Ovary (tissue), 9 donors: Measurements from ENCODE around the gene ROBO1. TPM values are rescaled to one million over a fixed set of nuclear protein-coding genes. Genes with fewer than 3 reads are reported as not detected.

Source experiments
- DNase-seq, 5 donors: peaks; one replicate each; pipeline ENCODE4 v3.0.0-alpha.2; 2019 to 2020
- H3K27ac ChIP-seq, 2 donors: fragments of 200-600 bp; one replicate each; pipeline versions ENCODE4 v1.5.1 to v1.8.0; 2019 to 2022
- H3K27me3 ChIP-seq: fragments of 200-600 bp; one replicate; pipeline ENCODE4 v1.8.0; 2022
- H3K36me3 ChIP-seq: fragments of 200-600 bp; sonication (generic); one replicate; pipeline ENCODE4 v1.5.1; 2019
- H3K4me1 ChIP-seq: one replicate; pipeline ENCODE4 v1.8.1; 2013; ENCODE audit warnings: mild to moderate bottlenecking, moderate library complexity; ENCODE audit not compliant: insufficient read depth
- H3K4me3 ChIP-seq: fragments of 200-600 bp; sonication (generic); one replicate; pipeline ENCODE4 v1.5.1; 2017
- H3K9me3 ChIP-seq, 2 donors: fragments of 200-600 bp in 1 of 2; sonication (generic) in 1 of 2; one replicate each; pipeline versions ENCODE4 v1.5.1 to v1.8.1; 2013 to 2019; ENCODE audit warnings: mild to moderate bottlenecking in 1 of 2, moderate library complexity in 1 of 2
- EP300 ChIP-seq: sonication (generic); formaldehyde crosslinking; IDR thresholded peaks from one replicate; pipeline ENCODE4 v1.6.1; 2017; ENCODE audit warnings: antibody characterized with exemption
- POLR2A ChIP-seq: fragments of 450-650 bp; IDR thresholded peaks from one replicate; pipeline ENCODE4 v1.6.1; 2017; ENCODE audit warnings: antibody characterized with exemption, mild to moderate bottlenecking, moderate library complexity
- WGBS, 3 donors: extraction: QIAGEN DNeasy Blood & Tissue Kit in 1 of 3; methylation state at CpG; one replicate each; pipeline versions ENCODE4 v1.1.5 to v1.1.7; 2013 to 2017; 5-methylcytosine and 5-hydroxymethylcytosine counted together
- intact Hi-C, 4 donors: fragments of 100-400 bp; cut with DNase I; formaldehyde crosslinking; loops; one replicate each; pipeline versions ENCODE4 v1.11.0 to v1.15.1; 2022 to 2023
- polyA plus RNA-seq, 2 donors: library from polyadenylated mRNA; stranded (reverse); fragments of 200-250 nt in 1 of 2; fragments of 350-450 nt in 1 of 2; fragmentation: Illumina TruSeq in 1 of 2; extraction: RNeasy Lipid Tissue Mini Kit (QIAGEN cat#74804) in 1 of 2; gene quantifications; one replicate each; pipeline ENCODE4 v1.2.3, GENCODE V29; 2013 to 2014
- total RNA-seq, 7 donors: library from RNA; depleted of rRNA in 2 of 7; stranded (reverse); fragments of >200 nt in 2 of 7; fragmentation: NEBNext Ultra II Directional in 3 of 7; extraction: Animal tissue kit (Norgen Biotek cat#: 25700) in 3 of 7; gene quantifications; one replicate each; pipeline versions ENCODE4 v1.1.0 to v1.2.4, GENCODE V29; 2016 to 2023
- TF ChIP-seq, protein P1 (sequence below), 3 donors: fragments of 450-650 bp in 2 of 3; fragments of 200-600 bp in 1 of 3; IDR thresholded peaks; one replicate each; pipeline versions ENCODE4 v1.5.1 to v1.8.0; 2016 to 2022; ENCODE audit warnings: antibody characterized with exemption in 3 of 3, mild to moderate bottlenecking in 1 of 3
- donor health status: DM: no; HTN: no; CAD: no; lungs with moderate emphysema.
- donor health status: DM: no; HTN: no; CAD: no.
- donor health status: Bipolar disorder and iron deficiency.
- donor health status: DM: yes; HTN: yes; CAD: no.
- donor health status: DM: no; HTN: no; CAD: no.
- donor health status: DM: yes; HTN: yes; CAD: no.

Gene ROBO1
- total and polyA plus RNA-seq, 9 donors, result 17.2 to 49.5 (median 29.0) TPM

DNA sequence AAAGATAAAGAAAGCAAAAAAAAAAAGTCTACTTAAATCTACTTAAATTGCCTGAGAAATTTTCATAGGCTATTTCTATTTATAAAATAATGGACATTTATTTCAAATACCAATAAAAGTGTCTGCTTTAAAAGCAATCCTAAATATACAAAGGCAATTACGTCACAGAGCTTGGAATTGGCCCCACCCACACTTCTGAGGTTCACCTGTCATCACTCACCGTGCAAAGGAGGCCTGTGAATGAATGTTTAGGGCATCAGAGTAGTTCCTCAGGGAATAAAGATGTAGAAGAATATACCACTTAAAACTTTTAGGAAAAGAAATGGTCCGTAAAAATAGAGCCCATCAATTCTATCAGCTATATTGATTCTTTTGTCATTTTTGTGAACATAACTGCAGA, 621.8 kb downstream of the ROBO1 start:
- no peaks in the 10 kb centered on the region for H3K27me3 ChIP-seq
- no peaks in the 10 kb centered on the region for H3K9me3 ChIP-seq
- H3K4me1 ChIP-seq, result no peaks in the 10 kb centered on the region
- no peak for DNase-seq
- no peak overlapping the region for H3K4me3 ChIP-seq
- H3K27ac ChIP-seq, result no peak overlapping the region
- no peaks in the 10 kb centered on the region for H3K36me3 ChIP-seq
- intact Hi-C loops, result no loop called here
- WGBS, 3 donors, result 78 to 85% (median 80%) methylated on average over 3 of the region's 3 CpGs
- TF ChIP-seq EP300 (no peak), POLR2A (no peak)
- TF ChIP-seq, protein P1, sequence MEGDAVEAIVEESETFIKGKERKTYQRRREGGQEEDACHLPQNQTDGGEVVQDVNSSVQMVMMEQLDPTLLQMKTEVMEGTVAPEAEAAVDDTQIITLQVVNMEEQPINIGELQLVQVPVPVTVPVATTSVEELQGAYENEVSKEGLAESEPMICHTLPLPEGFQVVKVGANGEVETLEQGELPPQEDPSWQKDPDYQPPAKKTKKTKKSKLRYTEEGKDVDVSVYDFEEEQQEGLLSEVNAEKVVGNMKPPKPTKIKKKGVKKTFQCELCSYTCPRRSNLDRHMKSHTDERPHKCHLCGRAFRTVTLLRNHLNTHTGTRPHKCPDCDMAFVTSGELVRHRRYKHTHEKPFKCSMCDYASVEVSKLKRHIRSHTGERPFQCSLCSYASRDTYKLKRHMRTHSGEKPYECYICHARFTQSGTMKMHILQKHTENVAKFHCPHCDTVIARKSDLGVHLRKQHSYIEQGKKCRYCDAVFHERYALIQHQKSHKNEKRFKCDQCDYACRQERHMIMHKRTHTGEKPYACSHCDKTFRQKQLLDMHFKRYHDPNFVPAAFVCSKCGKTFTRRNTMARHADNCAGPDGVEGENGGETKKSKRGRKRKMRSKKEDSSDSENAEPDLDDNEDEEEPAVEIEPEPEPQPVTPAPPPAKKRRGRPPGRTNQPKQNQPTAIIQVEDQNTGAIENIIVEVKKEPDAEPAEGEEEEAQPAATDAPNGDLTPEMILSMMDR (IDR thresholded peaks at IDR 0.05), result no peak

DNA sequence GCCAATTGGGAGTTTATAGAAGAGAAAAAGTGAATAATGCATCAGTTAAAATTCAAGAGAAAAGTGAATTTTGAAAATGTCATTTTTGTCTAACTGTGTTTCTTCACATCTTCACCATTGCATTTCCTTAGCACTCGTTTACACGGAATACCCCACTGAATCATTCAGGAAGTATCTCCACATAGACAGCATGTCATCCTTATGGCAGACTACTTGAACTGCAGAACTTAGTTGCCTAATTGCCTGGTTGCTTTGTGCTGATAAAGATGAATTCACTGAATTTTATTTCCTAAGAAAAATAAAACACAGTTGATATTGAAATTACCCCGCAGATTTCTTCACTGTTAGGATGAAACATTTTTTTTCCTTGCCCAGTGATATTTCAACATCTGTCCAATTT, 627.1 kb downstream of the ROBO1 start:
- TF ChIP-seq, protein P1 (IDR thresholded peaks at IDR 0.05), result no peak
- TF ChIP-seq POLR2A, result no peak
- TF ChIP-seq EP300, result no peak
- Histone ChIP-seq H3K4me1 (no peaks in the 10 kb centered on the region), H3K4me3 (no peak overlapping the region), H3K36me3 (no peaks in the 10 kb centered on the region), H3K9me3 (no peaks in the 10 kb centered on the region), H3K27me3 (no peaks in the 10 kb centered on the region), H3K27ac (no peak overlapping the region)
- intact Hi-C loops, result no loop called here
- DNase-seq, result no peak
- WGBS, 3 donors, result 66 to 74% (median 73%) methylated on average over 3 of the region's 3 CpGs

DNA sequence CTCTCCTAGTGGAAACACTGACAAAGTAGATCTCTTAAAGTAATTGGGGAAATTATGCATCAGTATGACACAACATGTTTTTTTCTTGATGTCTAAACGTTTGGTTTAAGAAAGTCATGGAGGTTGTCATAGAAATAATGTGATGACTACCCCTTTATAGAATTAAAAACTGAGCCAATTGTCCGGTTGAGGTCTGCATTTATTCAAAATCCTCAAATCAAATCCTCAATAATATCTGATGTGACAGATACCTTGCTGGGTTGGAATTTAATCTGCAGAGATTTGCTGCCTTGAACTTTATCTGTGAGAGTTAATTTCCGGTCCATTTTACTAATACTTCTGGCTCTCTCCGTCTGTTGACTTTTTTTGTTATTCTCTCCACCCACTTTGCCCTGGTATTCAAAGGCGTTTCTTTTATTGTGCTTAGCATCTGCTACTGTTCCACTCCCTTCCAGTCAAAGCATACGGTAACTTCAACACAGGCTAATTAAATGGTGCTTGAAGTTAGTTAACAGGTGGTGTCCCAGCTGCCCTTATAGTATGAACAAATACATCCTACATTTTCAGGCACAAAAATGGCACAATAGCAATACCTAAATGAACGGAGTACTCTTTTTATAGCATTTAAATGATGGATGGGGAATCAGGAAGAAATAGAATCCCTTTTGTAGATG, 628.3 kb downstream of the ROBO1 start:
- H3K4me1 ChIP-seq, result no peaks in the 10 kb centered on the region
- WGBS, 3 donors, result 59 to 67% (median 62%) methylated on average over 7 of the region's 7 CpGs
- no peak for TF ChIP-seq POLR2A
- TF ChIP-seq, protein P1 (IDR thresholded peaks at IDR 0.05), result no peak
- TF ChIP-seq EP300, result no peak
- H3K36me3 ChIP-seq, result no peaks in the 10 kb centered on the region
- DNase-seq, result no peak
- H3K27me3 ChIP-seq, result no peaks in the 10 kb centered on the region
- H3K27ac ChIP-seq, result no peak overlapping the region
- no peak overlapping the region for H3K4me3 ChIP-seq
- intact Hi-C loops, result no loop called here
- no peaks in the 10 kb centered on the region for H3K9me3 ChIP-seq

DNA sequence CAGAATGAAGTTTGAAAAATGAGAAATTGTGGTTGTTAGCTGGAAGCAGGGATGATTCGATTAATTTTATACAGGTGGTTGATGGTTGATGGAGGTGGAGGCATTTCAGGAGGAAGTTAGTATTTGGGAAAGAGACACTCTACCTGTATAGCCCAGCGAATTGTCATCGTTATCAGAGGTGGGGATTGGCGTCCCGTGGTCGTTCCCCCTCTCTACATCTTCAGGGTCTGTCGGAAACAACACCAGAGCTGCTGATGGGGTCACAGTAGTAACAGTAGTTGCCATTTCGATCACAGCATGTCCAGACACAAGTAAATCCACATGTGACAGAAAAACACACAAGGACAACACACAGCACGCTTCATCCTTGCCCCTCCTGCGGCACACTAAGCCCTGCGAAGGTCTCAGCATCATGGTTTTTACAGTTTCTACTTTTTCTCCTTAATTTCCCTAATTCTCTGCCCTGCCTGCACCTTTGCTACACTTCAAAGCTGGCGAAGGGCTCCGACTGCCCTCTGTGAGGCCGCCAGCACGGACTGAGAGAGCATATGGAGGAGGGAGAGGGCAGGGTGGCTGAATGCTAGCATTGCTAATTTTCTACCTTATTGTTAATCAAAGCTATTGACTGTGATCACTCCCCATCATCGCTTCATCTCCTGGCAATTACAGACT, 642.3 kb downstream of the ROBO1 start:
- Histone ChIP-seq H3K27ac (no peak overlapping the region), H3K4me1 (no peaks in the 10 kb centered on the region), H3K36me3 (no peaks in the 10 kb centered on the region), H3K4me3 (no peak overlapping the region), H3K27me3 (no peaks in the 10 kb centered on the region), H3K9me3 (no peaks in the 10 kb centered on the region)
- TF ChIP-seq, protein P1 (IDR thresholded peaks at IDR 0.05), result no peak
- TF ChIP-seq EP300 (no peak), POLR2A (no peak)
- WGBS, 3 donors, result 71 to 84% (median 79%) methylated on average over 16 of the region's 16 CpGs
- no peak for DNase-seq
- intact Hi-C loops, result no loop called here
